IgD-negative memory B cell (primary cell): ENCODE measurements around the gene DNAAF5. TPM values are rescaled to one million over a fixed set of nuclear protein-coding genes. Genes with fewer than 3 reads are reported as not detected.

ENCODE experiments used
- H3K27ac Mint-ChIP-seq, 3 donors: one replicate each; pipeline ENCODE4 v1.8.0; 2020 to 2022; ENCODE audit warnings: mild to moderate bottlenecking in 3 of 3, mixed read lengths in 3 of 3, moderate library complexity in 1 of 3
- H3K27me3 Mint-ChIP-seq: one replicate; pipeline ENCODE4 v1.8.0; 2021; ENCODE audit warnings: mixed read lengths
- H3K36me3 Mint-ChIP-seq: one replicate; pipeline ENCODE4 v1.8.0; 2020; ENCODE audit warnings: mild to moderate bottlenecking, mixed read lengths
- H3K4me1 Mint-ChIP-seq, 3 donors: one replicate each; pipeline ENCODE4 v1.8.0; 2020 to 2022; ENCODE audit warnings: mixed read lengths in 3 of 3, mild to moderate bottlenecking in 1 of 3
- H3K4me3 Mint-ChIP-seq, 4 donors: one replicate each; pipeline ENCODE4 v1.8.0; 2020 to 2022; ENCODE audit warnings: mild to moderate bottlenecking in 4 of 4, mixed read lengths in 4 of 4, moderate library complexity in 3 of 4
- H3K9me3 Mint-ChIP-seq, 3 donors: one replicate each; pipeline ENCODE4 v1.8.0; 2020 to 2021; ENCODE audit warnings: mixed read lengths in 3 of 3, mild to moderate bottlenecking in 1 of 3
- polyA plus RNA-seq: library from polyadenylated mRNA; unstranded; fragments of 300-500 nt; fragmentation: Illumina TruSeq; gene quantifications from one replicate; pipeline ENCODE4 v1.2.3, GENCODE V29; 2021

Gene DNAAF5
- polyA plus RNA-seq, 1 donor from 2014 or later, result 2.7 TPM

- Mint-ChIP-seq H3K27ac (no peak overlapping the region), H3K27me3 (no peaks in the 10 kb centered on the region), H3K9me3 (no peaks in the 10 kb centered on the region), H3K4me1 (no peaks in the 10 kb centered on the region), H3K36me3 (no peaks in the 10 kb centered on the region), H3K4me3 (no peak overlapping the region)
Measured at GRCh38 chr7:755413-755805, 28.9 kb downstream of the DNAAF5 start.

GRCh38 chr7:756231-756927 is 29.9 kb downstream of the DNAAF5 start:
- H3K27me3 Mint-ChIP-seq, result no peaks in the 10 kb centered on the region
- no peak overlapping the region for H3K4me3 Mint-ChIP-seq
- no peaks in the 10 kb centered on the region for H3K36me3 Mint-ChIP-seq
- H3K27ac Mint-ChIP-seq, result no peak overlapping the region
- H3K4me1 Mint-ChIP-seq, result no peaks in the 10 kb centered on the region
- no peaks in the 10 kb centered on the region for H3K9me3 Mint-ChIP-seq

- no peaks in the 10 kb centered on the region for H3K27me3 Mint-ChIP-seq
- no peaks in the 10 kb centered on the region for H3K36me3 Mint-ChIP-seq
- no peaks in the 10 kb centered on the region for H3K4me1 Mint-ChIP-seq
- H3K4me3 Mint-ChIP-seq, result no peak overlapping the region
- no peaks in the 10 kb centered on the region for H3K9me3 Mint-ChIP-seq
- H3K27ac Mint-ChIP-seq, result no peak overlapping the region
Measured at GRCh38 chr7:756928-757560, 30.5 kb downstream of the DNAAF5 start.

- Mint-ChIP-seq H3K9me3 (no peaks in the 10 kb centered on the region), H3K4me1 (no peaks in the 10 kb centered on the region), H3K4me3 (no peak overlapping the region), H3K27ac (no peak overlapping the region), H3K27me3 (no peaks in the 10 kb centered on the region), H3K36me3 (no peaks in the 10 kb centered on the region)
Measured at GRCh38 chr7:757741-758163, 31.3 kb downstream of the DNAAF5 start.

- Mint-ChIP-seq H3K9me3 (no peaks in the 10 kb centered on the region), H3K4me3 (no peak overlapping the region), H3K36me3 (peaks cover 1% of the 10 kb centered on the region), H3K27ac (no peak overlapping the region), H3K27me3 (no peaks in the 10 kb centered on the region), H3K4me1 (no peaks in the 10 kb centered on the region)
Measured at GRCh38 chr7:759569-759968, 33.1 kb downstream of the DNAAF5 start.

GRCh38 chr7:760006-760405 is 33.5 kb downstream of the DNAAF5 start:
- no peak overlapping the region for H3K4me3 Mint-ChIP-seq
- no peak overlapping the region for H3K27ac Mint-ChIP-seq
- H3K36me3 Mint-ChIP-seq, result peaks cover 1% of the 10 kb centered on the region
- H3K9me3 Mint-ChIP-seq, result no peaks in the 10 kb centered on the region
- no peaks in the 10 kb centered on the region for H3K27me3 Mint-ChIP-seq
- H3K4me1 Mint-ChIP-seq, result no peaks in the 10 kb centered on the region

- Mint-ChIP-seq H3K27me3 (no peaks in the 10 kb centered on the region), H3K4me3 (no peak overlapping the region), H3K4me1 (no peaks in the 10 kb centered on the region), H3K27ac (no peak overlapping the region), H3K9me3 (no peaks in the 10 kb centered on the region), H3K36me3 (peaks cover 4% of the 10 kb centered on the region)
Measured at GRCh38 chr7:761101-761500, 34.6 kb downstream of the DNAAF5 start.

GRCh38 chr7:761631-762030 is 35.1 kb downstream of the DNAAF5 start:
- H3K9me3 Mint-ChIP-seq, result no peaks in the 10 kb centered on the region
- no peak overlapping the region for H3K4me3 Mint-ChIP-seq
- H3K27me3 Mint-ChIP-seq, result no peaks in the 10 kb centered on the region
- no peak overlapping the region for H3K27ac Mint-ChIP-seq
- H3K4me1 Mint-ChIP-seq, result no peaks in the 10 kb centered on the region
- peaks cover 4% of the 10 kb centered on the region for H3K36me3 Mint-ChIP-seq

GRCh38 chr7:762885-763284 is 36.4 kb downstream of the DNAAF5 start:
- H3K36me3 Mint-ChIP-seq, result peaks cover 7% of the 10 kb centered on the region
- H3K4me3 Mint-ChIP-seq, result no peak overlapping the region
- no peaks in the 10 kb centered on the region for H3K4me1 Mint-ChIP-seq

GRCh38 chr7:763762-764161 is 37.3 kb downstream of the DNAAF5 start:
- H3K9me3 Mint-ChIP-seq, result peaks cover 0 to 2% (median 0%) of the 10 kb centered on the region in 3 donors
- H3K4me3 Mint-ChIP-seq, result no peak overlapping the region

More at GRCh38 chr7:762885-763284, 36.4 kb downstream of the DNAAF5 start:
- Mint-ChIP-seq H3K27me3 (no peaks in the 10 kb centered on the region), H3K27ac (no peak overlapping the region), H3K9me3 (no peaks in the 10 kb centered on the region)

GRCh38 chr7:765383-765782 is 38.9 kb downstream of the DNAAF5 start:
- H3K36me3 Mint-ChIP-seq, result peaks cover 7% of the 10 kb centered on the region
- H3K27ac Mint-ChIP-seq, result no peak overlapping the region
- no peaks in the 10 kb centered on the region for H3K4me1 Mint-ChIP-seq
- peaks cover 0 to 2% (median 0%) of the 10 kb centered on the region in 3 donors for H3K9me3 Mint-ChIP-seq
- no peak overlapping the region for H3K4me3 Mint-ChIP-seq
- H3K27me3 Mint-ChIP-seq, result no peaks in the 10 kb centered on the region

More at GRCh38 chr7:763762-764161, 37.3 kb downstream of the DNAAF5 start:
- Mint-ChIP-seq H3K27ac (no peak overlapping the region), H3K36me3 (peaks cover 7% of the 10 kb centered on the region), H3K27me3 (no peaks in the 10 kb centered on the region), H3K4me1 (no peaks in the 10 kb centered on the region)

- no peak overlapping the region for H3K27ac Mint-ChIP-seq
- peaks cover 0 to 2% (median 0%) of the 10 kb centered on the region in 3 donors for H3K9me3 Mint-ChIP-seq
- H3K36me3 Mint-ChIP-seq, result peaks cover 7% of the 10 kb centered on the region
- H3K4me1 Mint-ChIP-seq, result no peaks in the 10 kb centered on the region
- no peaks in the 10 kb centered on the region for H3K27me3 Mint-ChIP-seq
- H3K4me3 Mint-ChIP-seq, result peak overlapping the region in 1 of 4 donors; percentile 65
Measured at GRCh38 chr7:767580-767940, 41.1 kb downstream of the DNAAF5 start.

- no peaks in the 10 kb centered on the region for H3K27me3 Mint-ChIP-seq
- H3K9me3 Mint-ChIP-seq, result peaks cover 0 to 2% (median 0%) of the 10 kb centered on the region in 3 donors
- no peak overlapping the region for H3K27ac Mint-ChIP-seq
- no peaks in the 10 kb centered on the region for H3K4me1 Mint-ChIP-seq
- peaks cover 7% of the 10 kb centered on the region for H3K36me3 Mint-ChIP-seq
- no peak overlapping the region for H3K4me3 Mint-ChIP-seq
Measured at GRCh38 chr7:767941-768731, 41.6 kb downstream of the DNAAF5 start.

- no peaks in the 10 kb centered on the region for H3K27me3 Mint-ChIP-seq
- H3K4me1 Mint-ChIP-seq, result no peaks in the 10 kb centered on the region
- no peak overlapping the region for H3K27ac Mint-ChIP-seq
- no peak overlapping the region for H3K4me3 Mint-ChIP-seq
- H3K9me3 Mint-ChIP-seq, result peaks cover 0 to 2% (median 0%) of the 10 kb centered on the region in 3 donors
- H3K36me3 Mint-ChIP-seq, result peaks cover 7% of the 10 kb centered on the region
Measured at GRCh38 chr7:768881-769504, 42.5 kb downstream of the DNAAF5 start.

GRCh38 chr7:770336-770735 is 43.8 kb downstream of the DNAAF5 start:
- no peaks in the 10 kb centered on the region for H3K27me3 Mint-ChIP-seq
- H3K4me1 Mint-ChIP-seq, result no peaks in the 10 kb centered on the region
- H3K36me3 Mint-ChIP-seq, result peaks cover 5% of the 10 kb centered on the region
- H3K4me3 Mint-ChIP-seq, result no peak overlapping the region
- H3K9me3 Mint-ChIP-seq, result peaks cover 0 to 2% (median 0%) of the 10 kb centered on the region in 3 donors
- no peak overlapping the region for H3K27ac Mint-ChIP-seq
